Occipital lobe (tissue), 2 donors: Measurements from ENCODE around the gene ASCC1. TPM values are rescaled to one million over a fixed set of nuclear protein-coding genes. Genes with fewer than 3 reads are reported as not detected.
A peak's percentile ranks its signal among the peaks of the same experiment; 100 is the strongest.

Experiments
- DNase-seq: peaks from one replicate; lab custom pipeline; 2025; lab: John Stamatoyannopoulos, UW
- total RNA-seq: library from RNA; depleted of rRNA; stranded (reverse); fragments of >200 nt; gene quantifications from one replicate; pipeline ENCODE4 v1.2.3, GENCODE V29; 2014

Gene ASCC1
- total RNA-seq, 1 donor from 2014 or later = 31.2 TPM

DNA sequence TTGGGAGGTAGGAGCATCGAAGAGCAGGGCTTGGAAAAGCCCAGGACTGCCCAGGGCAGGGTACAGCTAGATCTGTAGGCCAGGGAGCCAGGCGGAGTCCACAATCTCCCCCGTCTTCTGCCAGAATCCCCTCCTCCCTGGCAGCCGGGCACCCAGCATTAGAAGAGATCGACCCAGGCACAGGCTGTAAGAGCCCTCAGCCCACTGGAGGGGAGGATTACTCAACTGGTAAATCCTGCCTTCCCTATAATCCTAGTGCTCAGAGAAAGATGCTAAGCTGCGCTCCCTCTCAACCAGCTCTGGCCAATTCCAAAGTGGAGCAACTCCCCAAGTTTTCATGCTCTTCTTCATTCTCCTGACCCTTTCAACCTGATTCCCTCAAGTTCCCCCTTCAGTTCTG is 130.9 kb downstream of the ASCC1 start:
- no peak for DNase-seq

DNA sequence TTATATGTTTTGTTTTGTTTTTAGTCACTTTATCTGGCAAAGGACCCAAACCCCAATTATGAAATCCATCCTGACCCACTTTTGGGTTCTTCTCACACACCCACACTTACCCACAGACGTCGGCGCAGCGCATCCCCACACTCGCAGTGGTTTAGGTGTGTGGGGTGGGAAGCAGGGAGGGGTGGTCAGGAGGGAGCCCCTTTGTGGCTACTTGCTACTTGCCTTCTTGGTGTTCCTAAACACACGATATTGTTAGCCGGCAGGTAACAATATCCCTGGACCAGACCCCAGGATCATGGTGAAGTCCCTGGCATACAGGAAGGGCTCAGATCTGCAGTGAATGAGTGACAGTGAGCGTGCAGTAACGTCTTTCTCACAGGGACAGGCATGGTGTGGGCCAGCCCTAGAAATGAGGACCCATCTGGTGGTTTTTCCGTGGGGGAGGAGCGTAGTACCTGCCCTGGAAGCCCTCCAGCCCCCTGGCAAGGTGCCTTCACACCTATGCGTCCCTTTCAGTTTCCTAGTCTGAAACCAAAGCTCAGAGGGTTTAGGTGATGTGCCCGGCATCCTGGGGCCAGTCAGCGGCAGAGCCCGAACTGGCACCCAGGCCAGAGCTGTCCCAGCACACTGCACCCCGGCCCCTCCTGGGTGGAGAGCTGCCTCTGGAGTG is 132.2 kb downstream of the ASCC1 start:
- DNase-seq = no peak

DNA sequence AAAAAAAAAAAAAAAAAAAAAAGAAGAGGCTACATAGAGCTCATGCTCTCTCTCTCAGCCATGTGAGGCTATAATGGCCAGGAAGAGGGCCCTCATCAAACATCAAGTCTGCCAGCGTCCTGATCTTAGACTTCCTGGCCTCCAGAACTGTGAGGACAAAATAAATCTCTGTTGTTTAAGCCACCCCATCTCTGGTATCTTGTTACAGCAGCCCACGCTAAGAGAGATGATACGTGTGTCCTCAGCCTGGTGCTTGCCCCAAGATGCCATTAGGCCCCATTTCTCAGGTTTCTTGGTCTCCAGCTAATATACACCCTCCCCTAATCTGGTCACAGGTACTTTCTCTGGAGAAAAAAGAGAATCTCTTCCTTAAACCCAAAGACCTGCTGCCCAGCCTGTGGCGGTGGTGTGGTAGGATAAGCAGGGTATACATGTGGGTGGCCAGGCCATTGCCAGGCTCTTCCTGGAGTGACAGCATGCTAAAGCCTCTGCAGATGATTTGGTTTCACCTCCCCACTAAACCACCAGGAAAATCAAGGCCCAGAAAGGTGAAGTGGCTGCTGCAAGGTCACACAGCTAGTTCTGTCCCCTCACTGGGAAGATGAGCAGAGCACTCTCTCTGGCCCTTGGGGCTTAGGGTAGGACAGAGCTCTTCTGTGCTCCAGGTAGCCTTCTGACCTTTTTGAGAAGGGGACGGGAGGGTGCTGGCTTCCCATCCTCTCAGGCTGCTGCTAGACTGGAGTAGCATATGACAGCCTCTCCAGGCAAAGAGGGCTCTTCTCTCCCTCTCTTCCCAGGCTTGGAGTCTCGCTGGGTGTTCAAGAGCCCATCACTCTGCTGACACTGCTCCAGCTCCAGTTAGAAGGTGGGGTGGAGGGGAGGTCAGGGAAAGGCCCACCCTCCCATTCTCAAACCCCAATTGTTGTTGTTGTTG is 133.0 kb downstream of the ASCC1 start:
- no peak for DNase-seq

DNA sequence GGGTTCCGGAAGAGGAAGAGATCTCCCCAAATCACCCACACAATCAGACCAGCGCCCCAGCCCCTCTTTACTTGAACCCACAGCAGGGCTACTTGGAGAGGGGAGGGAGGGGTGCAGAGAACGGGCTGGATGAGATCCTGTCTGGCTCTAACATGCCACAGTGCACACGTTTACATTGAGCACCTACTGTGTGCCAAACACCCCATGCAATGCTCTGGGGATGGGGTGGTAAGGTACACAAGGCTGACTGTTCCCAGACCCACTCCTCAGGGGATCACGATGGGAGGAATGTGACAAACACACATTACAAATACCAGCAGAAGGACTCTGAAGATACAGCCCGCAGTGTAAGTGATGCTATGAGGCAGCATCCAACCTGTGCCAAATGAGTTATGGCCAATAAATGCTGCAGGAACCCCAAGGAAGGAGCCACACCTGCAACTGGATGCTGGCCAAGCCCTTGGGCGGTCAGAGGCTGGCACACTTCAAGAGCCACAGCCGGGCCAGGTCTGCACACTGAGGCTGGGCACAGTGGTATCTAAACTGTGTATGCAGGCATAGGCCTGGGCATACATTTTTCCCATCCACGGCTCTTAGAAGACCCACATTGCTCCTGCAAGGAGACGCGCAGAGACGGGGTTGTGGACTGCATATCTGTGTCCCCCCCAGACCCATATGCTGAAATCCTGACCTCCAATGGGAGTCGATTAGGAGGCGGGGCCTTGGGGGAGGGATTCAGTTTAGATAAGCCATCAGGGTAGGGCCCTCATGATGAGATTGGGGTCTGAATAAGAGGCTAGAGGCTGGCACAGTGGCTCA is 134.1 kb downstream of the ASCC1 start:
- DNase-seq = no peak

DNA sequence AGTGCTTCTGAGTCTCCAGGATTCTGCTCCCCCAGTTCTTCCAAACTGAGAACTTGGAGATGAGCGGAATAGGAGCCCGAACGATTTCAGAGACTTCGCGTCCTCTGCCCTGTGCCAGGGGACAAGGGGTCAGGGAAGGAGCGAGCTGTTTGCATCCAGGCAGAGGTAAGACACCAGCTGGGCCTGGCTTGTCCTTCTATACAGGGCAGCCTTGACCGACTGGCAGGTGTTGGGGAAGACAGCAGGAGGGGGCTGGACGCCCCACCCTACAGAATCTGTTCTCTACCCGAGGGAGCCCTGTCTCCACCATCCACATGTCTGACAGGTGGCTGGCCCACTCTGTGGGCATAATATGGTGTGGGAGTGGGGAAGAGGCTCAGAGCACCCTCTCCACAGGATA is 134.9 kb downstream of the ASCC1 start:
- no peak for DNase-seq

DNA sequence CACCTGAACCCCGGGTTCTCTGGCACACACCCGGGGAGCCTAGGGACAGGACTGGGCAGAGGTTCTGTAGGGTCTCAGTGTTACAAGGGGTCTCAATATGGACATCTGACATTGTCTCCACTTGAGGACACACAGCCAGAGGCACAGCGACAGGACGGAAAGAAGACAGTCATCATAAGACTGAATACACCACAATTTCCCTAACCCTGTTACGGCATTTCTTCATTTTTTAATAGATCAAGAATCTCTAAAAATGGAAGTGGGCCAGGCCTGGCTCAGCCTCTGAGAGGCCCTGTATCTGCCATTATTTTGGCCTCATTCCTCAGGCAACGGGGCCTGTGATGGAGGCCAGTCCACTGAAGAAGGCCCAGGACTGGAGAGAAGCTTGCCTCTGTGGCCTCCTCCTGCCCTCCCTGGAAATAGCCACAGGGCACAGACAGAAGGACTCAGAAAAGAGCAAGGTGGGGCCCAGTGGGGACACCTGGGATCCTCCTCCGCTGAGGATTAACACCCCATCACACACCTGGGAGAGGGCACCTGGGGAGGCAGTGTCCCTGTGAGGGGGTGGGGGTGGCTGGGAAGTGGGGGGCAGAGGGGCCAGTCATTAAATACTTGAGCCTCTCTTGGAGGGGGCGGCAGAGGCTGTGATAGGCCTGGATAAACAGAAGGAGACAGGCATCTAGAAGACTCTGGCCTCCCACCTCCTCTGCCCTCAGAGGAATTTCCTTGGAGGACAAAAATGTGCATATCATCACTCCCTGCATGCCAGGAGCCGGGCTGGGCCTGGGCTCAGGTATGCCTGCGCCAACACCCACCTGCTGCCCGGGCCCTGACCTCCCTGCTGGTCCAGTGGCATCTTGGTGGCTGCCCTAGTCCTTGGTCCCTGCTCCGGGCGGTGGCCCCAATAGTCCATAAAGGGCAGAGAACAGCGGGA is 135.8 kb downstream of the ASCC1 start:
- no peak for DNase-seq

DNA sequence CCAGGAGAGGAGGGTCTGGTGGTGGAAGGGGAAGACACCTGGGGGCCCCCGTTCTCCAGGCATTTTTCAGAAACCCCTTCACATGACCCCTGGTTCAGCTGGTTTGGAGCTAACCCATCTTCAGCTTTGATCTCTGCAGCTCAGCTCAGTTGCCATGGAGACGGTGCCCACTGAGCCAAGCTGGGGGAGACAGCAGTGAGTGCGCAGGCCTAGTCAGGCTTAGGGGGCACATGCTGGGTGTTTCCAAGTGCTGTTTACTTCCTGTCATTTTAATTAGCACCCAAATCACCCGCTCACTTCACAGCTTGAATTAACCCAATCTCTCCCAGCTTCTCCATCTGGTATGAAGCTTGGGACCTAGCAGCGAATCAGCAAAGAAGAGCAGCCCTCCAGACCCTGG is 136.7 kb downstream of the ASCC1 start:
- DNase-seq = peak; percentile 37

DNA sequence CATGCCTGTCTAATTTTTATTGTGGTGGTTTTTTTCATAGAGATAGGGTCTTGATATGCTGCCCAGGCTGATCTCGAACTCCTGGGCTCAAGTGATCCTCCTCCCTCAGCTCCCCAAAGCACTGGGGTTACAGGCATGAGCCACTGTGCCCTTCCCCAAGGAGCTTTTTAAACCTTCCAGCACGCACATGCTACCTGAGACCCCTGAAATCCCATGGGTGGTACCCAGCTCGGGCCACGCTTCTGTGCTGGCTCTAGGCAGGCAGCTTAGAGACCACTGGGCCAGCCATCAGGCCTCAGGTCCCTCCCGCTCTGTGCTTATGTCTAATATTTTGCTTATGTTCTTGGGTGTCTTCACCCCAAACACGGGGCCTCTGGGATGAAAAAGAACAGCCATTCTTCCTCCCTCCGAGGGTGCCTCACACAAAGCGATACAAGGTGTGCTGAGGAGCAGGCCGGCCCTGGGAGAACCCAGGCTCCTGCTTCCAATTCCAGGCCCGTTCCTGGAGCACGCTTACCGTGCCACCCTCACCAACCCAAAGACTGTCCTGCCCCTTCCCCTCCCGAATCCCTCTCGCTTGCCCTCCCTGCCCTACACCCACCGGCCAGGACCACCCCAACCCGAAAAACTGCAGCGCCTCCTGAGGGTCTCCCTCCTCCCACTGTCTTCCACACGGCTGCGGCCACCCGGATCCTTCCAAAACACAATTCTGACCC is 138.6 kb downstream of the ASCC1 start:
- no peak for DNase-seq

DNA sequence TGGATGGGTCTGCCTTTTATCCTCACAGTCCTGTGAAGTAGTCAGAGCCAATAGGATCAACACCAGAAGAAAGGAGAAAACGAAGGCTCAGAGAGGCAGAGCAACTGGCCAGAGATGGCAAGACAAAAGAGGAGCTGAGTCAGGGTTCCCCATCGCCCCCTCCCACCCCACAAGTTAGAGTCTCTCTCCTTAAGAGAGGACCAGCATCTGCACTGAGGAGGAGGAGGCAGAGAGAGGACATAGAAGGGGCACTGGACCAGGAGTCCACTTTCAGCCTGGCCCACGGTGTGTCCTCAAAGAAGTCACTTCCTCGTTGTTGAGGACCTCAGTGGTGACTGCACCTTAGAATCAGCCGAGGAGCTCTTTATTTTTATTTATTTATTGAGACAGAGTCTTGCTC is 139.3 kb downstream of the ASCC1 start:
- no peak for DNase-seq

DNA sequence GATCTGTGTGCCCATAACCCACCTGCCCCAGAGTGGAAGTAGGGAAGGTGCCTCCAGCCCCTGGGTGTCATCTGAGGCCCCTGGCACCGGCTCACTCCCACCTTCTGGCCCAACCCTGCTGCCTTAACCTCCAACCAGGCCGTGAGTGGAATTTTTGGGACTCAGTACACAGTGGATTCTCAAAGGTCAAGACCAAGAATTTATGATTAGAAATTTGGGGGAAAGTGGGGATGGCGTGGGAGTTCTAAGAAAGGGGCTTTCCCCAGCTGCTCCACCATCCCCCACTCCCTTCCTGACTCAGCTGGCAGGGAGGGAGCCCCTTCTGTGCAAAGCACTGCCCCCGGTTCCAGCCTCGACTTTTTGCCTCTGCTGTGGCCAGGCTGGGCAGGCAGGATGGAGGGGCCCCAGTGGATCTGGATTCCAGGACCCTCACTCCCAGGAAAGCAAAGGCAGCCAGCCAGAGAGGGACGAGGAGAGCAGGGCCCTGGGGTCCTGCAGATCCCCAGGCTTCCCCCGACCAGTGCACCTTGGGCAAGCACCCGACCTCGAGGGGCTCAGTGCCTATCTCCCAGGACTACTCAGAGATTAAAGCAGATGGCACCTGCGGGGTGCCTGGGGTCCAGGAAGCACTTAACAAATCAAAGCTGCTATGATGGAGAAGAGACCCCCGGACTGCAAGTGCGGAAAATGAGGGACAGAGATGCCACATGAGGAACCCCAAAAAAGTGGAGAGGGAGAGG is 140.5 kb downstream of the ASCC1 start:
- no peak for DNase-seq

DNA sequence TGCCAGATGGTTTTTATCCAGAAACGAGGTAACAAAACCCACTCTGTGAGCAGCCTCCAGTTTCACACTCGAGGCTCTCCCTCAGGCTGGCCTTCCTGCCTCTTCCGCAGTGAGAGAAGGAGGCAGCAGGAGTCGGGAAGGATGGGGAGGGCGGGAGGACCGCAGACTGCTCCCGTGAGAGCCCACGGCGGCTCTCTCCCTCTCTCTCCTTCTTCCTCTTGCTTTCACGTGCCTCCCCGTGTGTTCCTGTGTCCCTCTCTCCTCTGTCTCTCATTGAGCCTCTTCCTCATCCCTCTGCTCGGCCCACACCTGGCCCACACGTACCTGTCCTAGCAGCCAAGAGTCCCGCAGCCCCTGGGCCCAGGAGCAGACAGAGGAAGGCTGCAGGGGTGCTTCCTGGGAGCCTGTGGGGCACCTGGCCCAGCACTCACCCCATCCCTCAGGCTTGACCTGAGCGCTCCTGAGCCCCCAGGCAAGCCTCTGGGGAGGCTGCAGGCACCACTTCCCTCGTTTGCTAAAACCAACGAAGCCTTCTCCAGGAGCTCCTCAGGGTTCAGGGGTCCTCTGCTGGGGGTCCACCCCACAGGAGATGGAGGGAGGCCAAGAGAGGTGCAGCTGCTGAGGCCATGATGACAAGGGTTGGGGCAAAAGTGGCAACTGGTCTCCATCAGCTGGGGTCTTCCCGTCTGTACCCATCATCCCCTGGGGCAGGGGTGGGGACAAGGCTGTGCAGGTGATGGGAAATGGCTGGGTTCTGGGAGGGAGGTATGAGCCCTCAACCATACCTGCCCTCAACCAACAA is 141.3 kb downstream of the ASCC1 start:
- DNase-seq = no peak

DNA sequence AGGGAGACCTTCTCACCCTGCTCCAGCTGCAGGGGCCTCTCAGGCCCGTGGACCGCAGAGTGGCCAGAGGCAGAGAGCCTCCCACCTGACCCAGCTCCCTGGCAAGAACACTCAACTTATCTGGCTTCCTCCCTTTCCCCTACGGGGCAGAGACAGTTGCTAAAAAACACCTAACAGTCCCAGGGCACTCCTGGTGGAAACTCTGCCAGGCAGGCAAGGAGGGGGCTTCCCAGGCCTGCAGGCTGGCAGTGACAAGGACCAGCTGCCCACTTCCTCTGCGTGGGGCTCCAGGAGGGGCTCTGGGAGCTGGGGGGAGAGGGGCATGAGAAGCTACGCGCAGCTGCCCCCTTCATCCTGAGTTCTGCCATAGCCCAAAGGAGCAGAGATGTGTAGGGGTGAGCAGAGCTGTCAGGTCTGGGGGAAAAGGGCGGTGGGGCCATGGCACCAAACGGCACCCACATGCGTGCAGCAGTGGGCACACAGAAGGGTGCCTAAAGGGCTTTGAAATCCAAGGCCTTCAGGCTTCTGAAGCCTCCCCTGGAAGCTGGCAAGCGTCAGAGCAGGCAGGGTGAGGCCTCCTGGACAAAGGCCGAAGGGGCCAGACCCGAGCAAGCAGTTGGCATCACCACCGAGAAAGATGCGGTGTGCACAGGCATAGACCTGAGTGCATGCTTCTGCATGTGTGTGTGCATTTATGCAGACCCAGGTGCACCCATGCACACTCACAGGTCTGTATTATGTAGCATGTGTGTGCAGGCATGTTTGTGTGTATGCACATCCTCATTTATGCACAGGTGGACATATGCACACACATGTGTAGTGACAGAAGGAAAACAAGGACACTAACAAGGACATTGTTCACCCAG is 142.1 kb downstream of the ASCC1 start:
- DNase-seq = no peak

DNA sequence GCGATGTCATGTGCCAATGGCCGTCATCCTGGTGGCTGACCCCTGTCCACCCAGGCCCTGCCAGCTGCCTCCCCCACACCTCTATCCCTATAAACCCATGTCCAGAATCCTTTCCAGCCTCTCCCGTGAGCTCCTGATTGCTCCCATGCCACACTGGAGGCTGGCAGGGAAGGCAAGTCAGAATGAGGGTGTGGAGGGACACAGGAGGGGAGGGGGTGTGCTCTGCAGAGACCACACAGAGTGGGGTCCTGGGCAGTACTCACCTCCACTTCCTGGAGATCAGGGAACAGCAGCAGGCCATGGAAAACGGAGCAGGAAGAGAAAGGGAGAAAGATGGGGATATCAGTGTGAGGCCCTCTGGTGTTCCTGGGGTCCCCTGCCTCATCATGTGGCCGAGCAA is 143.4 kb downstream of the ASCC1 start:
- DNase-seq = no peak

DNA sequence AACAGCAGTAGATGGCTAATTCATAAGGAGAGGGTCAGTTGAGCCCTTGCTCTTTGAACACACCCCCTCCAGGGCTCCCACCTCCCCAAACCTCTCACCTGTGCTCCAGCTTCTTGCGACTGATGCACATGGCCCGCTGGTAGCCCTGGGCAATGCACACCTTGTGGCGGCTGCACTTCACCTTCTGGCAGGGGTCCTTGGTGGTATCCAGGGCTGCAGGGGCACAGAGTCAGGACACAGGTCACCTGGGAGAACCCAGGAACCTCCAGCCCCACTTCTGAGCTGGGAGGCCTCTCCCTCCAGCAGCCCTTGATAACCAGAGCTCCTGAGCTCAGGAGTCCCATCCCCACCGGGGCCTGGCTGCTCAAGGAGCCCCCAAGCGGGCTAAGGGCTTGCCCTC is 144.0 kb downstream of the ASCC1 start:
- no peak for DNase-seq

DNA sequence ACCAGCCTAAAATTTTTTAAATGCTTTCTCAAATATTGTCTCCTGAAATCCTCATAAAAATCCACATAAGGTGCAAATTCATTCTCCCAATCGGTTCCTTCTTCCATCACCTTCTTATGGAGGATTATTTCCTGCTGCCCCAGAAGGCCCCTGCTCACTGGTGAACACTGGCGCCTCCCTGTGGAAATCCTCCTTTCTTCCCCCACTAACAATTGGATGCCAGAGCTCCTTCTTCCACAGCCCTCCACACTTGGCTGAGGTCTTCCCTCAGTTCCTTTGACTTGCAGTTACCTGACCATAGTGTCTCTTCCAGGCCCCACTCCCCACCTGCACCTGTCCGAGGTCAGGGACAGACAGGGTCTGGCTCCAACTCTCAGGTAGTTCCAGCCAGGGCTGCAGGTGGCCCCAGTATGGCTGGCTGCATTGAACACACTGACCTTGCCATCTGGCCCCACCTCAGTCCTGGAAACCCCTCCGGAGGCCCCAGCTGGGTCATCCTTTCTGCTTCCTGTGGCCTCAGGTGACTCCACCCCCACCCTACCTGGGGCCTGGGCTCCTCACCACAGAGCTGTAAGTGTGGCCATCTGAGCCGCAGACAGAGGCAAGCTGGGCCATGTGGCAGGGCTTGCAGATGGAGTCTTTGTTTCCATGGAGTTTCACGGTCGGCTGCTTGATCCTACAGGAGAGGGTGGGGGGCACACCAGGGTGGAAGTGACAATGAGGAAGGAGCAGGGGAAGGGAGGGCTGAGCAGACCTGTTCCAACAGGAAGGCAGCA is 146.1 kb downstream of the ASCC1 start:
- no peak for DNase-seq

DNA sequence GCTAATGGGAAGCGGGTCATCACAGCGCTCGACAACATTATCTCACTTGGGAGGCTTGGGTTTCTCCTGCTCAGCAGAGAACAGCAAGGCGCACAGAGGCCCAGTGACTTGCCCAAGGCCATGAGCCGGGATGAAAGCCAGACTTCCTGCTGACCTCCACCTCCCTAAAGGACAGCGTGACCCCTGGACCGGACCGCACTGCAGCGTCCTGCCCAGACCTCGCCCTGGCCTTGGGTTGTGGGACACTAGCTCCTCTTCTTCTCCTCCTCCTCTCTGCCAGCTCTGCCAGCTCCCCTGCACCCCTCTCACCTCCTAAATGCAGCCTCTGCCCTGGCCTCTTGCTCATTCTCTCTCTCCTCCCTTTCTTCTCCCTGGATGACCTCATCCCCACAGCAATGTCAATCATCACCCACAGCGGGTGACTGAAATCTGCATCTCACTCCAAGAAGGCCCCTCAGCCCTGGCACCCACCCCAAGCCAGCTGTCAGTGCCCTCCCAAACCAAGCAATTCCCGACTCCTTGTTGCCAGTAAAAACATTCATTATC is 147.1 kb downstream of the ASCC1 start:
- no peak for DNase-seq
